Smooth muscle cell (in vitro differentiated cells): ENCODE measurements around the gene RAB30. TPM values are rescaled to one million over a fixed set of nuclear protein-coding genes. Genes with fewer than 3 reads are reported as not detected.
"Not testable (repeated sequence)": the region's sequence is repeated elsewhere in the genome, so short reads cannot be mapped to it uniquely, and the experiment has no call there.

ENCODE experiments used
- DNase-seq: peaks from one replicate; lab custom pipeline; 2025; ENCODE audit not compliant: unreplicated experiment; lab: John Stamatoyannopoulos, UW
- H2AFZ ChIP-seq: fragments of 200-600 bp; sonication (generic); 2 replicates; pipeline ENCODE4 v1.6.0; 2016; ENCODE audit warnings: antibody characterized with exemption, low read depth, mild to moderate bottlenecking
- H3F3A ChIP-seq: fragments of 200-600 bp; sonication (generic); 2 replicates; pipeline ENCODE4 v1.6.0; 2017; ENCODE audit warnings: antibody characterized with exemption, low read depth
- H3K27ac ChIP-seq: fragments of 200-600 bp; sonication (generic); 2 replicates; pipeline ENCODE4 v1.5.1; 2016; ENCODE audit warnings: low read depth, mild to moderate bottlenecking
- H3K27me3 ChIP-seq: fragments of 200-600 bp; sonication (generic); 2 replicates; pipeline ENCODE4 v1.6.1; 2016; ENCODE audit warnings: low read depth, mild to moderate bottlenecking
- H3K36me3 ChIP-seq: fragments of 200-600 bp; sonication (generic); 2 replicates; pipeline ENCODE4 v1.5.1; 2016; ENCODE audit warnings: low read depth
- H3K4me1 ChIP-seq: fragments of 200-600 bp; sonication (generic); 2 replicates; pipeline ENCODE4 v1.5.1; 2016; ENCODE audit warnings: low read depth
- H3K4me2 ChIP-seq: fragments of 200-600 bp; sonication (generic); 2 replicates; pipeline ENCODE4 v1.6.0; 2016; ENCODE audit warnings: mild to moderate bottlenecking
- H3K4me3 ChIP-seq: fragments of 200-600 bp; sonication (generic); 2 replicates; pipeline ENCODE4 v1.5.1; 2016; ENCODE audit warnings: mild to moderate bottlenecking
- H3K79me2 ChIP-seq: fragments of 200-600 bp; sonication (generic); 2 replicates; pipeline ENCODE4 v1.6.0; 2016; ENCODE audit warnings: low read depth, mild to moderate bottlenecking
- H3K9ac ChIP-seq: fragments of 200-600 bp; sonication (generic); 2 replicates; pipeline ENCODE4 v1.6.0; 2016; ENCODE audit warnings: low read depth
- H3K9me3 ChIP-seq: fragments of 200-600 bp; sonication (generic); replicated peaks from 2 replicates; pipeline ENCODE4 v1.5.1; 2016; ENCODE audit warnings: low read depth
- H4K20me1 ChIP-seq: fragments of 200-600 bp; sonication (generic); 2 replicates; pipeline ENCODE4 v1.6.0; 2016; ENCODE audit warnings: low read depth
- WGBS: methylation state at CpG from one replicate; pipeline ENCODE4 v1.1.7; 2016; ENCODE audit warnings: low lambda C conversion rate; 5-methylcytosine and 5-hydroxymethylcytosine counted together
- polyA plus RNA-seq: library from polyadenylated mRNA; unstranded; fragments of >200 nt; fragmentation: Nextera tagmentation; extraction: Ambion mirVana; gene quantifications from 2 replicates; pipeline ENCODE4 v1.2.1, GENCODE V29; 2016
- total RNA-seq: library from RNA; depleted of rRNA; stranded (reverse); fragments of >200 nt; gene quantifications from 2 replicates; pipeline ENCODE4 v1.2.3, GENCODE V29; 2014
- TF ChIP-seq, protein P1 (sequence below): fragments of 200-600 bp; sonication (generic); IDR thresholded peaks from 2 replicates; pipeline ENCODE4 v1.5.1; 2017; ENCODE audit warnings: borderline replicate concordance, mild to moderate bottlenecking, antibody characterized with exemption; ENCODE audit not compliant: insufficient read depth, poor library complexity, severe bottlenecking

The RAB30 gene
- total and polyA plus RNA-seq, 2 experiments from 2014 or later, result 11.2 to 19.6 TPM

DNA sequence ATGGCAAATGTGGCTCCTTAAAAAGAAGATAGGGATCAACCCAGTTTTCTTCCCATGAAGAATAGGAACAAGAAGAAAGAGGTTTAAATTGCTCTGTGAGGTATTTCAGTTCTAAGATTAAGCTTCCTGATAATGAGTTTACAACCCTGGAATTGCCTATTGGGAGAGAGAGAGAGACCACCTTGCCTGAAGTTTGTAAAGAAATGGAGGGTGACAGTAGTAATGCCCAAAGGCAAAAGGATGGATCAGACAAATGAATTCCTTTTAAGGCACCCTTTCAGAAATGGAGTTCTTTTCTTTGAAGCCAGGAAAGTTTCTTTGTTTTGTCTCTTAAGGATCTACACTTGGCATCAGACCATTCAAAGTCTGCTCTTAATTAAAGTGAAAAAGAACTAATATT, 95.8 kb downstream of the RAB30 start:
- no peaks in the 10 kb centered on the region for H3K9me3 ChIP-seq
- H3K36me3 ChIP-seq, result no peaks in the 10 kb centered on the region
- H3K27me3 ChIP-seq, result no peaks in the 10 kb centered on the region
- H3K4me2 ChIP-seq, result no peak overlapping the region
- no peak overlapping the region for H3K9ac ChIP-seq
- no peaks in the 10 kb centered on the region for H3K79me2 ChIP-seq
- no peaks in the 10 kb centered on the region for H3F3A ChIP-seq
- TF ChIP-seq, protein P1, sequence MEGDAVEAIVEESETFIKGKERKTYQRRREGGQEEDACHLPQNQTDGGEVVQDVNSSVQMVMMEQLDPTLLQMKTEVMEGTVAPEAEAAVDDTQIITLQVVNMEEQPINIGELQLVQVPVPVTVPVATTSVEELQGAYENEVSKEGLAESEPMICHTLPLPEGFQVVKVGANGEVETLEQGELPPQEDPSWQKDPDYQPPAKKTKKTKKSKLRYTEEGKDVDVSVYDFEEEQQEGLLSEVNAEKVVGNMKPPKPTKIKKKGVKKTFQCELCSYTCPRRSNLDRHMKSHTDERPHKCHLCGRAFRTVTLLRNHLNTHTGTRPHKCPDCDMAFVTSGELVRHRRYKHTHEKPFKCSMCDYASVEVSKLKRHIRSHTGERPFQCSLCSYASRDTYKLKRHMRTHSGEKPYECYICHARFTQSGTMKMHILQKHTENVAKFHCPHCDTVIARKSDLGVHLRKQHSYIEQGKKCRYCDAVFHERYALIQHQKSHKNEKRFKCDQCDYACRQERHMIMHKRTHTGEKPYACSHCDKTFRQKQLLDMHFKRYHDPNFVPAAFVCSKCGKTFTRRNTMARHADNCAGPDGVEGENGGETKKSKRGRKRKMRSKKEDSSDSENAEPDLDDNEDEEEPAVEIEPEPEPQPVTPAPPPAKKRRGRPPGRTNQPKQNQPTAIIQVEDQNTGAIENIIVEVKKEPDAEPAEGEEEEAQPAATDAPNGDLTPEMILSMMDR, result no peak
- DNase-seq, result no peak
- H2AFZ ChIP-seq, result no peak overlapping the region
- no peaks in the 10 kb centered on the region for H4K20me1 ChIP-seq
- H3K27ac ChIP-seq, result no peak overlapping the region
- no peaks in the 10 kb centered on the region for H3K4me1 ChIP-seq
- no peak overlapping the region for H3K4me3 ChIP-seq

GRCh38 chr11:82974851-82975250, 96.8 kb downstream of the RAB30 start:
- H2AFZ ChIP-seq, result no peak overlapping the region
- H3K9me3 ChIP-seq, result no peaks in the 10 kb centered on the region
- no peak overlapping the region for H3K4me2 ChIP-seq
- no peak for DNase-seq
- H3K79me2 ChIP-seq, result no peaks in the 10 kb centered on the region
- no peak overlapping the region for H3K9ac ChIP-seq
- H3F3A ChIP-seq, result no peaks in the 10 kb centered on the region
- WGBS, result 67% methylated on average over 2 of the region's 2 CpGs
- TF ChIP-seq, protein P1, result no peak
- H3K36me3 ChIP-seq, result no peaks in the 10 kb centered on the region
- no peak overlapping the region for H3K27ac ChIP-seq
- no peaks in the 10 kb centered on the region for H3K4me1 ChIP-seq
- H3K4me3 ChIP-seq, result no peak overlapping the region
- no peaks in the 10 kb centered on the region for H4K20me1 ChIP-seq
- no peaks in the 10 kb centered on the region for H3K27me3 ChIP-seq

DNA sequence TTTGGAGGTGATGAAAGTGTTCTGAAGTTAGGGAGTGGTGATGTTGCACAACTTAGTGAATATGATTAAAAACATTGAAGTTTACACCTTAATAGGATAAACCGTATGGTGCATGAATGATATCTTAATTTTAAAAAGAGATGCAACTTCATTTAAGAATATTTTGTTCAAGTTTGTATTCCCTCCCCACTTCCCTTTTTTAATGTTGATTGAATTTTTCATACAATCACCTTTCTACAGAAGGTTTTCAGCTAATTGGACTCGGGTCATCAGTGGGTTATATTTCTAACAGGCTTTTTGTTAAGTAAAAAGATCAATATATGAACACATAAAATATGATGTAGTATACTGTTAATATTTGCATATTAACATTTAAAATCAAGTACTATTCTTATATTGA, 97.6 kb downstream of the RAB30 start:
- no peak overlapping the region for H3K27ac ChIP-seq
- DNase-seq, result no peak
- no peak overlapping the region for H3K4me3 ChIP-seq
- H3K36me3 ChIP-seq, result no peaks in the 10 kb centered on the region
- H3F3A ChIP-seq, result no peaks in the 10 kb centered on the region
- WGBS, result 96% methylated on average over 2 of the region's 2 CpGs
- H3K9ac ChIP-seq, result no peak overlapping the region
- no peaks in the 10 kb centered on the region for H3K79me2 ChIP-seq
- H3K9me3 ChIP-seq, result no peaks in the 10 kb centered on the region
- no peak overlapping the region for H2AFZ ChIP-seq
- H3K4me2 ChIP-seq, result no peak overlapping the region
- H4K20me1 ChIP-seq, result no peaks in the 10 kb centered on the region
- TF ChIP-seq, protein P1, result no peak
- H3K27me3 ChIP-seq, result no peaks in the 10 kb centered on the region
- no peaks in the 10 kb centered on the region for H3K4me1 ChIP-seq

- Histone ChIP-seq H3K36me3 (no peaks in the 10 kb centered on the region), H3K4me3 (no peak overlapping the region), H3K4me1 (no peaks in the 10 kb centered on the region), H3K79me2 (no peaks in the 10 kb centered on the region), H3K9ac (no peak overlapping the region), H3K4me2 (no peak overlapping the region), H3K9me3 (no peaks in the 10 kb centered on the region), H3F3A (no peaks in the 10 kb centered on the region), H3K27me3 (no peaks in the 10 kb centered on the region), H2AFZ (no peak overlapping the region), H4K20me1 (no peaks in the 10 kb centered on the region), H3K27ac (no peak overlapping the region)
- DNase-seq, result no peak
- 100% methylated on average over 1 of the region's 1 CpG for WGBS
- TF ChIP-seq, protein P1, result no peak
Measured at GRCh38 chr11:82972103-82972502, 99.6 kb downstream of the RAB30 start.

DNA sequence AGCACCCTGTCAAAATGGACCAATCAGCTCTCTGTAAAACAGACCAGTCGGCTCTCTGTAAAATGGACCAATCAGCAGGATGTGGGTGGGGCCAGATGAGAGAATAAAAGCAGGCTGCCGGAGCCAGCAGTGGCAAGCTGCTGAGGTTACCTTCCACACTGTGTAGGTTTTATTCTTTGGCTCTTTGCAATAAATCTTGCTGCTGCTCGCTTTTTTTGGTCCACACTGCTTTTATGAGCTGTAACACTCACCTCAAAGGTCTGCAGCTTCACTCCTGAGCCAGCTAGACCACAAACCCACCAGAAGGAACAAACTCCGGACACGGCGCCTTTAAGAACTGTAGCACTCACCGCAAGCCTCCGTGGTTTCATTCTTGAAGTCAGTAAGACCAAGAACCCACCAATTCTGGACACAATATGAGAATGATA, 100.2 kb downstream of the RAB30 start:
- not testable (repeated sequence) for H3K9ac ChIP-seq, H2AFZ ChIP-seq, H3K36me3 ChIP-seq, H3K27me3 ChIP-seq, H3F3A ChIP-seq, H3K79me2 ChIP-seq, H3K27ac ChIP-seq, H4K20me1 ChIP-seq, H3K4me1 ChIP-seq, H3K4me2 ChIP-seq, DNase-seq, H3K4me3 ChIP-seq, H3K9me3 ChIP-seq
- 98% methylated on average over 8 of the region's 8 CpGs for WGBS

DNA sequence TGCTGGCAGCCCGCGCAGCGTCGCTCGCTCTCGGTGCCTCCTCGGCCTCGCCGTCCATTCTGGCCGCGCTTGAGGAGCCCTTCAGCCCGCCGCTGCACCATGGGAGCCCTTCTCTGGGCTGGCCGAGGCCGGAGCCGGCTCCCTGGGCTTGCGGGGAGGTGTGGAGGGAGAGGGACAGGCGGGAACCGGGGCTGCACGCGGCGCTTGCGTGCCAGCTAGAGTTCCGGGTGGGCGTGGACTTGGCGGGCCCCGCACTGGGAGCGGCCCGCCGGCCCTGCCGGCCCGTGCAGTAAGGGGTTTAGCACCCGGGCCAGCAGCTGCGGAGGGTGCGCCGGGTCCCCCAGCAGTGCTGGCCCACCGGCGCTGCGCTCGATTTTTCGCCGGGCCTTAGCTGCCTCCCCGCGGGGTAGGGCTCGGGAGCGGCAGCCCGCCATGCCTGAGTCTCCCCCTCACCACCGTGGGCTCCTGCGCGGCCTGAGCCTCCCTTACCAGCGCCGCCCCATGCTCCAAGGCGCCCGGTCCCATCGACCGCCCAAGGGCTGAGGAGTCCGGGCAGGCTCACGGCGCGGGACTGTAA, 101.1 kb downstream of the RAB30 start:
- 99% methylated on average over 40 of the region's 60 CpGs for WGBS
- H3K4me2 ChIP-seq, H3K27me3 ChIP-seq, H3K9ac ChIP-seq, DNase-seq, H3K27ac ChIP-seq, H3K79me2 ChIP-seq, H3K4me1 ChIP-seq, H2AFZ ChIP-seq, H3F3A ChIP-seq, H3K36me3 ChIP-seq, H4K20me1 ChIP-seq, H3K4me3 ChIP-seq, H3K9me3 ChIP-seq: not testable (repeated sequence)
